Activated T-cell treated with anti-CD3 and anti-CD28 coated beads for 1 hour (primary cell): ENCODE data around the gene TMOD4.
"Not testable (repeated sequence)": the region's sequence is repeated elsewhere in the genome, so short reads cannot be mapped to it uniquely, and the experiment has no call there.

Source experiments
- DNase-seq: peaks from one replicate; pipeline ENCODE4 v3.0.0-alpha.2; 2020; ENCODE audit warnings: low read depth

Gene TMOD4

GRCh38 chr1:151175863-151176262, at the start of gene TMOD4:
Gene TMOD4 (minus strand): TSS chr1:151175981. CDS start chr1:151174875, 1,106 bp downstream.
- no peak for DNase-seq

- DNase-seq, result no peak
These were observed 46.3 kb upstream of the TMOD4 start for GRCh38 chr1:151222130-151222529.

- no peak for DNase-seq
These were observed 45.8 kb upstream of the TMOD4 start for GRCh38 chr1:151221616-151222015.

- DNase-seq, result no peak
These were observed 37.8 kb upstream of the TMOD4 start for GRCh38 chr1:151213560-151213959.

- no peak for DNase-seq
These were observed 36.4 kb upstream of the TMOD4 start for GRCh38 chr1:151211972-151212705.

GRCh38 chr1:151210830-151211229, 35.0 kb upstream of the TMOD4 start:
- no peak for DNase-seq

GRCh38 chr1:151205381-151205965, 29.7 kb upstream of the TMOD4 start:
- not testable (repeated sequence) for DNase-seq

- DNase-seq, result no peak
These were observed 24.2 kb upstream of the TMOD4 start for GRCh38 chr1:151199873-151200581.

GRCh38 chr1:151198254-151199127, 22.7 kb upstream of the TMOD4 start, which contains the start of gene PIP5K1A:
Gene PIP5K1A (plus strand): TSS chr1:151198552. CDS start chr1:151198997, 445 bp downstream.
- peak; percentile 100 for DNase-seq

GRCh38 chr1:151197863-151198253, 22.1 kb upstream of the TMOD4 start:
- DNase-seq, result no peak

GRCh38 chr1:151196292-151196800, 20.6 kb upstream of the TMOD4 start:
- peak; percentile 25 for DNase-seq

- DNase-seq, result not testable (repeated sequence)
These were observed 19.3 kb upstream of the TMOD4 start for GRCh38 chr1:151194894-151195594.

- no peak for DNase-seq
These were observed 18.1 kb upstream of the TMOD4 start for GRCh38 chr1:151193856-151194255.

- no peak for DNase-seq
These were observed 17.5 kb upstream of the TMOD4 start for GRCh38 chr1:151193304-151193703.

- DNase-seq, result no peak
These were observed 16.3 kb upstream of the TMOD4 start for GRCh38 chr1:151192047-151192446.

GRCh38 chr1:151189637-151190445, 14.1 kb upstream of the TMOD4 start, which contains the start of gene VPS72:
Gene VPS72 (minus strand): TSS chr1:151190197. CDS start chr1:151190121, 76 bp downstream.
- DNase-seq, result peak; percentile 76

- DNase-seq, result not testable (repeated sequence)
These were observed 12.9 kb upstream of the TMOD4 start for GRCh38 chr1:151188667-151189066.

GRCh38 chr1:151187205-151187604, 11.4 kb upstream of the TMOD4 start:
- DNase-seq, result no peak

GRCh38 chr1:151184211-151184610, 8.4 kb upstream of the TMOD4 start:
- DNase-seq, result no peak

GRCh38 chr1:151176514-151177045, 799 bp upstream of the TMOD4 start:
- no peak for DNase-seq
